ENCODE data around the gene NAV2. TPM values are rescaled to one million over a fixed set of nuclear protein-coding genes. Genes with fewer than 3 reads are reported as not detected.

Gene NAV2
- total and polyA plus RNA-seq, 2 donors from 2014 or later: 5.9 to 37.7 TPM

DNA sequence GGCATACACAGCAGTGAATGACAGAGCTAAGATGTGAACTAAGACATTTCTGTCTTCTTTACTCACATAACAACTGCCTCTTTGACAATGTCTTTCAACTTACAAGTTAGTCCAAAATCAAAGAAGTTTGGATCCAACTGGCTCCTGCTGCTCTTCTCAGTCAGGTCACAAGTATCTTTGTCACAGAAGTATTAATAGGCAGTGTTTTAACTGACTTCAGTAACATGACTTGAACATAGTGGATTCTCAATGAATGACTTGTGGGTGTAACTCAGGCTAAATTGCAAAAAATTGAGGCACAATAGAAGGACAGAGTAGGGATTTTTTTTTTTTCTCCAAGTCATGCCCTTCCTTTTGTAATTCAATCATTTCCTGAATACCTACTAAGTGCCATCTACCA, 425.0 kb downstream of the NAV2 start:
- Histone ChIP-seq H3K9ac (ENCODE audit: low read length in 3 of 3) (no peak overlapping the region), H3K9me3 (ENCODE audit: control insufficient read depth in 2 of 3, insufficient read depth in 1 of 3, low read length in 3 of 3) (peaks cover 0 to 5% (median 0%) of the 10 kb centered on the region in 3 donors), H3K36me3 (ENCODE audit: control insufficient read depth in 2 of 3, insufficient read depth in 3 of 3, low read length in 3 of 3) (no peaks in the 10 kb centered on the region), H3K27ac (ENCODE audit: low read depth in 2 of 2, low read length in 2 of 2) (no peak overlapping the region), H3K27me3 (ENCODE audit: control insufficient read depth, insufficient read depth, low read length) (peaks cover 2% of the 10 kb centered on the region), H3K4me3 (ENCODE audit: low read length in 3 of 3) (no peak overlapping the region), H3K4me1 (ENCODE audit: control insufficient read depth in 2 of 3, insufficient read depth in 2 of 3, low read depth in 1 of 3, low read length in 3 of 3) (no peaks in the 10 kb centered on the region)
- intact Hi-C loops (cut with DNase I): loop anchor here (10.0 kb wide), 2 partner anchors 193 to 217 kb away; no protein-coding TSS in a partner anchor
- FAIRE-seq: no peak
- TF ChIP-seq, protein P1, sequence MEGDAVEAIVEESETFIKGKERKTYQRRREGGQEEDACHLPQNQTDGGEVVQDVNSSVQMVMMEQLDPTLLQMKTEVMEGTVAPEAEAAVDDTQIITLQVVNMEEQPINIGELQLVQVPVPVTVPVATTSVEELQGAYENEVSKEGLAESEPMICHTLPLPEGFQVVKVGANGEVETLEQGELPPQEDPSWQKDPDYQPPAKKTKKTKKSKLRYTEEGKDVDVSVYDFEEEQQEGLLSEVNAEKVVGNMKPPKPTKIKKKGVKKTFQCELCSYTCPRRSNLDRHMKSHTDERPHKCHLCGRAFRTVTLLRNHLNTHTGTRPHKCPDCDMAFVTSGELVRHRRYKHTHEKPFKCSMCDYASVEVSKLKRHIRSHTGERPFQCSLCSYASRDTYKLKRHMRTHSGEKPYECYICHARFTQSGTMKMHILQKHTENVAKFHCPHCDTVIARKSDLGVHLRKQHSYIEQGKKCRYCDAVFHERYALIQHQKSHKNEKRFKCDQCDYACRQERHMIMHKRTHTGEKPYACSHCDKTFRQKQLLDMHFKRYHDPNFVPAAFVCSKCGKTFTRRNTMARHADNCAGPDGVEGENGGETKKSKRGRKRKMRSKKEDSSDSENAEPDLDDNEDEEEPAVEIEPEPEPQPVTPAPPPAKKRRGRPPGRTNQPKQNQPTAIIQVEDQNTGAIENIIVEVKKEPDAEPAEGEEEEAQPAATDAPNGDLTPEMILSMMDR (IDR thresholded peaks at IDR 0.05; ENCODE audit: borderline replicate concordance, extremely low read depth, insufficient read depth): no peak
- DNase-seq: no peak

DNA sequence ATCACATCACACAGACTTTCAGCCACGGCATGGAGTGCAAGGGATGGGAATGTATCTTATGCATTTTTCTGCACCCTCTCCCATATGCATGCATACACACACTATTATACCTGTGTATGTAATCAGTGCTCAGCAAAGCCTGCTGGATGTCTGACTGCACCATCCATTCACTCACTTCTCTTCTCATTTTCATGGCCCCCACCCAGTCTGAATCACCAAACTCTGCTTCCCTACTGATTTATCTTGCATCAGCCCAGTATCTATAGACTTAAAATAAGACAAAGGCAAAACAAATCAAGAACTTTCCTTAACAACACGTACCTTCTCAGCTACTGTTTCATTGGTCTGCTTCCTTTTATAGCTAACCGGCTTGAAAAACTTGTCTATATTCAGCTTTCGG, 426.1 kb downstream of the NAV2 start:
- TF ChIP-seq, protein P1 (IDR thresholded peaks at IDR 0.05; ENCODE audit: borderline replicate concordance, extremely low read depth, insufficient read depth): no peak
- no peak overlapping the region for H3K27ac ChIP-seq (ENCODE audit: low read depth in 2 of 2, low read length in 2 of 2)
- no peaks in the 10 kb centered on the region for H3K4me1 ChIP-seq (ENCODE audit: control insufficient read depth in 2 of 3, insufficient read depth in 2 of 3, low read depth in 1 of 3, low read length in 3 of 3)
- no peak for DNase-seq
- peaks cover 0 to 5% (median 0%) of the 10 kb centered on the region in 3 donors for H3K9me3 ChIP-seq (ENCODE audit: control insufficient read depth in 2 of 3, insufficient read depth in 1 of 3, low read length in 3 of 3)
- H3K27me3 ChIP-seq (ENCODE audit: control insufficient read depth, insufficient read depth, low read length): peaks cover 2% of the 10 kb centered on the region
- H3K4me3 ChIP-seq (ENCODE audit: low read length in 3 of 3): no peak overlapping the region
- H3K9ac ChIP-seq (ENCODE audit: low read length in 3 of 3): no peak overlapping the region
- FAIRE-seq: no peak
- intact Hi-C loops (cut with DNase I): loop anchor here (10.0 kb wide), 2 partner anchors 194 to 216 kb away; no protein-coding TSS in a partner anchor
- H3K36me3 ChIP-seq (ENCODE audit: control insufficient read depth in 2 of 3, insufficient read depth in 3 of 3, low read length in 3 of 3): no peaks in the 10 kb centered on the region

DNA sequence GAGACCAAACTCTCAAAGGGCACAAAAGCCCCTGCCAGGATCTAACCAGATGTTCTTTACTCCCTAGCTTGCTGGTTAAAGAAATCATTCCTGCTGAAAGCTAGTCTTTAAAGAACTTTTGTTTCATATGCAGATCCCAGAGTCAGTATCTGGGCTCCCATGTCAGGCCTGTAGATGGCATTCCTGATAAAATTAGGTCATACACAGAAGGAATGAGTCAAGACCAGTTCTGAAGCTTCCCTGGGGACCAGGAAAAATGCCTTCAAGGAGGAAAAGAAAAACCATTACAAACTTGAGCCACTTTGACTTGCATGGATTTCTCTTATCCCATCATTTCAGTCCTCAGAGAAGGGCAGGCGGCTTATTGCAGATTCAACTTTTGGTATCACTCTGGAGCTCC, 441.7 kb downstream of the NAV2 start:
- FAIRE-seq (no peak), DNase-seq (no peak)
- Histone ChIP-seq H3K4me3 (ENCODE audit: low read length in 3 of 3) (no peak overlapping the region), H3K9me3 (ENCODE audit: control insufficient read depth in 2 of 3, insufficient read depth in 1 of 3, low read length in 3 of 3) (no peaks in the 10 kb centered on the region), H3K27me3 (ENCODE audit: control insufficient read depth, insufficient read depth, low read length) (peaks cover 53% of the 10 kb centered on the region), H3K27ac (ENCODE audit: low read depth in 2 of 2, low read length in 2 of 2) (no peak overlapping the region), H3K9ac (ENCODE audit: low read length in 3 of 3) (no peak overlapping the region), H3K36me3 (ENCODE audit: control insufficient read depth in 2 of 3, insufficient read depth in 3 of 3, low read length in 3 of 3) (no peaks in the 10 kb centered on the region), H3K4me1 (ENCODE audit: control insufficient read depth in 2 of 3, insufficient read depth in 2 of 3, low read depth in 1 of 3, low read length in 3 of 3) (no peaks in the 10 kb centered on the region)
- TF ChIP-seq, protein P1 (IDR thresholded peaks at IDR 0.05; ENCODE audit: borderline replicate concordance, extremely low read depth, insufficient read depth): no peak
- intact Hi-C loops (cut with DNase I): no loop called here

All from kidney (tissue), 14 donors.